OCI-LY7 (cell line): ENCODE measurements around the gene KDSR. TPM values are rescaled to one million over a fixed set of nuclear protein-coding genes. Genes with fewer than 3 reads are reported as not detected.

Experiments
- BruUV-seq: library from RNA; stranded (reverse); fragments of 400-500 nt; replicated peaks from 2 replicates; lab custom pipeline; 2021; lab: Mats Ljungman, UMichigan
- CTCF ChIA-PET: fragments of 300-600 bp; sonication (Branson Sonifier 250); formaldehyde crosslinking; loops from one replicate; lab custom pipeline; 2022; ENCODE audit warnings: antibody characterized with exemption; ENCODE audit not compliant: unreplicated experiment; lab: Charles Lee
- POLR2A ChIA-PET: fragments of 300-600 bp; sonication (Branson Sonifier 250); formaldehyde crosslinking; loops from one replicate; lab custom pipeline; 2022; ENCODE audit warnings: antibody characterized with exemption; lab: Charles Lee
- DNase-seq: peaks from one replicate; pipeline ENCODE4 v3.0.0-alpha.2; 2015; ENCODE audit warnings: low spot score
- H2AFZ ChIP-seq: fragments of 200-600 bp; sonication (generic), shearing (Covaris generic); 2 replicates; pipeline ENCODE4 v1.6.1; 2014; ENCODE audit warnings: mild to moderate bottlenecking, antibody characterized with exemption, low read length, moderate library complexity
- H3K27ac ChIP-seq: fragments of 200-600 bp; sonication (generic); 2 replicates; pipeline ENCODE4 v1.5.1; 2014; ENCODE audit warnings: mixed run types, low read depth, mild to moderate bottlenecking, moderate library complexity, low read length, inconsistent platforms; ENCODE audit not compliant: poor library complexity, severe bottlenecking
- H3K36me3 ChIP-seq: fragments of 200-600 bp; sonication (generic); 2 replicates; pipeline ENCODE4 v1.6.1; 2014; ENCODE audit warnings: mild to moderate bottlenecking, antibody characterized with exemption, low read length, moderate library complexity, mixed read lengths; ENCODE audit not compliant: insufficient read depth
- H3K4me1 ChIP-seq: fragments of 200-600 bp; sonication (generic); 2 replicates; pipeline ENCODE4 v1.5.1; 2014; ENCODE audit warnings: mild to moderate bottlenecking, low read length; ENCODE audit not compliant: insufficient read depth, poor library complexity, severe bottlenecking
- H3K4me2 ChIP-seq: fragments of 200-600 bp; sonication (generic); 2 replicates; pipeline ENCODE4 v1.6.1; 2014; ENCODE audit warnings: mild to moderate bottlenecking, low read length
- H3K4me3 ChIP-seq: fragments of 200-600 bp; sonication (generic); 2 replicates; pipeline ENCODE4 v1.5.1; 2014; ENCODE audit warnings: mild to moderate bottlenecking, low read depth, low read length; ENCODE audit not compliant: poor library complexity, severe bottlenecking
- H3K79me2 ChIP-seq: fragments of 200-600 bp; sonication (generic); 2 replicates; pipeline ENCODE4 v1.6.1; 2016; ENCODE audit warnings: low read depth, mild to moderate bottlenecking, low read length, moderate library complexity, mixed read lengths; ENCODE audit not compliant: insufficient read depth
- H3K9me2 ChIP-seq: fragments of 200-600 bp; sonication (generic); 2 replicates; pipeline ENCODE4 v1.6.1; 2016; ENCODE audit warnings: mild to moderate bottlenecking, low read length, mixed read lengths; ENCODE audit not compliant: insufficient read depth
- H3K9me3 ChIP-seq: fragments of 200-600 bp; sonication (generic); 2 replicates; pipeline ENCODE4 v1.6.1; 2014; ENCODE audit warnings: mild to moderate bottlenecking, mixed run types, low read length, mixed read lengths
- H4K20me1 ChIP-seq: fragments of 200-600 bp; sonication (generic); 2 replicates; pipeline ENCODE4 v1.6.1; 2014; ENCODE audit warnings: mild to moderate bottlenecking, antibody characterized with exemption, low read length, moderate library complexity, mixed read lengths; ENCODE audit not compliant: insufficient read depth
- CTCF ChIP-seq: fragments of 200-600 bp; sonication (generic); conservative IDR thresholded peaks from 2 replicates; pipeline ENCODE4 v1.5.1; 2014; ENCODE audit warnings: mild to moderate bottlenecking, antibody characterized with exemption, low read length, moderate library complexity, mixed read lengths
- EZH2phosphoT487 ChIP-seq: fragments of 200-600 bp; sonication (generic); IDR thresholded peaks from 2 replicates; pipeline ENCODE4 v1.6.1; 2018; ENCODE audit warnings: low read depth, borderline replicate concordance, mild to moderate bottlenecking, mixed run types, antibody characterized with exemption, low read length, moderate library complexity, mixed read lengths
- intact Hi-C: fragments of 100-400 bp; cut with micrococcal nuclease; formaldehyde crosslinking; loops from one replicate; pipeline ENCODE4 v1.10.0; 2022; ENCODE audit not compliant: unreplicated experiment
- total RNA-seq, 2 experiments: library from RNA; depleted of rRNA in 1 of 2; stranded (reverse); fragments of >200 nt in 1 of 2; shearing (Covaris generic) in 1 of 2; gene quantifications; 2 replicates each; pipeline ENCODE4 v1.2.3, GENCODE V29; 2014 to 2022

Gene KDSR
- total RNA-seq, 2 experiments from 2014 or later: 6.5 to 13.4 TPM

- POLR2A ChIA-PET: interaction anchor here (0.6 kb wide), 1 partner anchor 346 kb away, joined by 3 read pairs; no protein-coding TSS in a partner anchor
- no peak overlapping the region for H3K4me3 ChIP-seq
- H2AFZ ChIP-seq: no peak overlapping the region; the same call in 1 of the 2 replicates
- H4K20me1 ChIP-seq: no peaks in the 10 kb centered on the region
- H3K9me3 ChIP-seq: no peaks in the 10 kb centered on the region
- no peaks in the 10 kb centered on the region for H3K9me2 ChIP-seq
- H3K4me2 ChIP-seq: no peak overlapping the region
- H3K4me1 ChIP-seq: peaks cover 3% of the 10 kb centered on the region
- no peak for TF ChIP-seq CTCF
- no peak for TF ChIP-seq EZH2phosphoT487
- no peaks in the 10 kb centered on the region for H3K36me3 ChIP-seq
- no peak for DNase-seq
- intact Hi-C loops: no loop called here
- CTCF ChIA-PET: no interaction called here
- BruUV-seq: no TSS peak
- H3K27ac ChIP-seq: no peak overlapping the region
- H3K79me2 ChIP-seq: no peaks in the 10 kb centered on the region
These were observed 82.7 kb downstream of the KDSR start for GRCh38 chr18:63284173-63284799.

DNA sequence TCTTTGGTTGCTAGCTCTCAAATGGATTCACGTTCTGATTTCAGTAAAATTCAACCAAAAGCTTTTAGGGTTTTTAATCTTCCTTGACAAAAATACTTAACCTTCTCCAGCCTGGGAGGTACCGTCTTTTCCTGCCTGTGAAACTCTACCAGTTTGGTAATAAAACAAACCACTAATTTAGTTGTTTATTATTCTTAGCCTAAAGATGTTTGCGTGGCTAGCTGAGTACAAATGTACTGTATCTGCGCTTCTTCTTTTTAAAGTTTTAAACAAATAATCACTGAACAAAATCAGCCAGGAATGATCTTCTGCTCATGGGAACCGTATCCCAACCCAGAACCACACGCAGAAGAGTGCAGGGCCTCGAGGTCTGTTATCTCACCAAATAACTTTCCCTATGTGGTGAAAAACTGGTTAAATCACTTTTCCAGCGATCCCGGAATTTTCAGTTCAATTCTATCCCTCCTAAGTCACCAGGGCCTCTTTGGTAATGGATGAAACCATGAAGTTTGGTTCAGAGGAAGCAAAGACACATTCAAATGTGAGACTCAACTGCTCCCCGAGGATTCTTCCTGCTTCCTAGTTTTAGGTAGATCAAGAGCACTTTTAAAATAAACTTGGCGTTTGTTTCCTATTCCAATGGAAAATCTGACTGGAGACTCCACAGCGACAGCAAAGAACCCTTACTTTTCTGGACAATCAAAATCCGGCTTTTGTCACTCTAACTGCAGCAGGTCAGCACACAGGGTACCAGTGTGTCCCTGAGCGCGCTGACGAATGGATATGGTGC, 83.5 kb downstream of the KDSR start:
- Histone ChIP-seq H3K9me2 (no peaks in the 10 kb centered on the region), H4K20me1 (no peaks in the 10 kb centered on the region), H3K4me3 (no peak overlapping the region), H3K79me2 (no peaks in the 10 kb centered on the region), H3K9me3 (no peaks in the 10 kb centered on the region), H2AFZ (peak overlapping the region; percentile 36; the same call in 1 of the 2 replicates), H3K36me3 (no peaks in the 10 kb centered on the region), H3K4me2 (no peak overlapping the region), H3K4me1 (peaks cover 3% of the 10 kb centered on the region), H3K27ac (no peak overlapping the region)
- ChIA-PET CTCF (no interaction called here), POLR2A (interaction anchor here (0.6 kb wide), 1 partner anchor 345 kb away, joined by 3 read pairs; no protein-coding TSS in a partner anchor)
- no TSS peak for BruUV-seq
- TF ChIP-seq EZH2phosphoT487: no peak
- TF ChIP-seq CTCF: no peak
- intact Hi-C loops: no loop called here
- no peak for DNase-seq
